Esophagus mucosa (tissue), 1 donor: ENCODE data around the gene PPT2. TPM values are rescaled to one million over a fixed set of nuclear protein-coding genes. Genes with fewer than 3 reads are reported as not detected.
A peak's percentile ranks its signal among the peaks of the same experiment; 100 is the strongest.
"Not testable (repeated sequence)": the region's sequence is repeated elsewhere in the genome, so short reads cannot be mapped to it uniquely, and the experiment has no call there.

ENCODE experiments used
- ATAC-seq: fragments of 200-7000 bp; cut with Tn5 transposase; one replicate; pipeline ENCODE4 v1.9.1; 2020
- total RNA-seq: library from RNA; stranded (reverse); gene quantifications from one replicate; pipeline ENCODE4 v1.2.4, GENCODE V29; 2023
- donor health status: DM: yes; HTN: yes; CAD: no.

PPT2 gene
- total RNA-seq, 1 donor from 2014 or later, result 18.1 TPM

GRCh38 chr6:32190911-32191677, 37.2 kb downstream of the PPT2 start:
- ATAC-seq, result no peak

GRCh38 chr6:32191696-32192607, 38.0 kb downstream of the PPT2 start:
- ATAC-seq, result no peak

GRCh38 chr6:32192608-32193039, 38.7 kb downstream of the PPT2 start, which contains the start of gene GPSM3:
Gene GPSM3 (minus strand): TSS chr6:32192643. CDS start chr6:32192513, 130 bp downstream.
- ATAC-seq, result no peak

- ATAC-seq, result not testable (repeated sequence)
Observed at GRCh38 chr6:32193096-32193495, 39.2 kb downstream of the PPT2 start.

DNA sequence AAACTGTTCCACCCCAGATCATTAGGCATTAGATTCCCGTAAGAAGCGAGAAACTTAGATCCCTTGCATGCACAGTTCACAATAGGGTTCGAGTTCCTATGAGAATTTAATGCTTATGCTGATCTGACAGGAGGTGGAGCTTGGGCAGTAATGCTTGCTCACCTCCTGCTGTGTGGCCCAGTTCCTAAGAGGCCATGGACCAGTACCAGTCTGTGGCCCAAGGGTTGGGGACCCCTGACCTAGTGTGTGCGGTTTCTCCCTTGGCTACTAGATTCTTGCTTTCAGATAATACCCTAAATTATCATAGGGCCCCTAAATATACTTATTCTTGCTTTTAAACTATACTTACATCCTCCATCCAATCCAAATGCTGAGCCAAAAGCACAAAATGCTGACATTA, 40.4 kb downstream of the PPT2 start:
- ATAC-seq, result no peak

DNA sequence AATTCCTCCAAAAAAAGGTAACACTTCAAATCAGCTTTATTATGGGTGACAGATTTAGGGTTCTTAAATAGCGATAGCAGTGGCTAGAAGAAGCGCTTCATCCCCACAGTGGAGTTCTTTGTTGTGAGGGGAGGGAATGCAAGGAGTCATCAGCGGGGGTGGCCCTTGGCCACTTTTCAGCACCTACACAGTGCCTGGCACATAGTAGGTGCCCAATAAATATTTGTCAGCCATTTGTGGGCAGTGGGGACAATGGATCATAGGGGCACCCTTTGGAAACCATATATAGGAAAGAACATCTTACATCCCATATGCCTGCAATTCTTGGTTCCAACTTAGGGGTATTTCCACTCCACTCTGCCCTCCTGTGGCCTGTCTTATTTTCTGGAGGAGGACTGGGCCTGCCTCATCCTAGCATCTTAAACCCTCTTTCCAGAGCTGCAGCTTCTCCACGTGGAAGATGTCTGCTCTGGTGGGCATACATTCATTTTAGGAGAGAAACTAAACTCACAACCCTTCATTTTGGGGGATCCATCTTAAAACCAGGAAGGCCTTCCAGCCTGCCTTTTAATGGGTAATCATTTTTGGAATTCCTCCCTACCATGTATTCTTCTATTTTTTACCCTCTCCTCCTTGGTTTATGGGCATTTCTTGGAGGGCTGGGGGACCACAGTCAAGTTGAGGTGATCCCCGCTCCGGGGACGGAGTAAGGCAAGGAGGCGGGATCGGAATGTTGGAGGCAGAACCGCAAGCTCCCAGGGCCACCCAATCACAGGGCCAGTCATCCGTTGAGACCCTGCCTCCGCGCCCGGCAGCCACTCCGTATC, 41.1 kb downstream of the PPT2 start:
- peak; percentile 8 for ATAC-seq

DNA sequence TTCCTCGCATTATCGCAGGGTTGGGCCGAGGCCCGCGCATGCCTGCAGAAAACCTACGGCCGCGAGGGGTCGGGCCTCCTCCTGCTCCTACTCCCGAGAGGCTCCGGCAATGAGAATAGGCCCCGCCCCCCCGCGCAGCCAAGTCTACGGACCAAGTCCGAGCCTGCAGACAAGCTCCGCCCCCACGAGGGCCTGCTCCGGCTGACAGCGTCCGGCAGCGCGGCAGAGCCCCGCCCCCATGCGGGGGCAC, 41.6 kb downstream of the PPT2 start:
- peak; percentile 94 for ATAC-seq

- peak; percentile 16 for ATAC-seq
Observed at GRCh38 chr6:32195902-32196681, 42.2 kb downstream of the PPT2 start.

- no peak for ATAC-seq
Observed at GRCh38 chr6:32196682-32197616, 43.0 kb downstream of the PPT2 start.

DNA sequence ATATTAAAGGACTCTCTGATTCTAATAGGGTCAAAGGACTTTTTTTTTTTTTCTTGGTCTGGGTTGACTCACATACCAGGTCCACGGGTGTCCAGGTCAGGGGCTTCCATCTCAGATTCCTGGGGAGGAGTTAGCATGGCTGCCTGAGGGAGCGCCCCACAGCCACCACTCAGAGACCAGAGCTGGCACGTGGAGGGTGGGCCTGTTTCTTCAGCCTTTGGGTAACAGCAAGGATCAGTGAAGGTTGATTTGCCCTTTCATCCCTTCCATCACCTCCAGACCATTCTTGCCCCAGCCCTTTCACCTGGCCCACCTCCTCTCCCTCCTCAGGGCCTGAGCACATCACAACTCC, 44.4 kb downstream of the PPT2 start:
- ATAC-seq, result no peak

GRCh38 chr6:32198866-32199265, 44.9 kb downstream of the PPT2 start:
- no peak for ATAC-seq

DNA sequence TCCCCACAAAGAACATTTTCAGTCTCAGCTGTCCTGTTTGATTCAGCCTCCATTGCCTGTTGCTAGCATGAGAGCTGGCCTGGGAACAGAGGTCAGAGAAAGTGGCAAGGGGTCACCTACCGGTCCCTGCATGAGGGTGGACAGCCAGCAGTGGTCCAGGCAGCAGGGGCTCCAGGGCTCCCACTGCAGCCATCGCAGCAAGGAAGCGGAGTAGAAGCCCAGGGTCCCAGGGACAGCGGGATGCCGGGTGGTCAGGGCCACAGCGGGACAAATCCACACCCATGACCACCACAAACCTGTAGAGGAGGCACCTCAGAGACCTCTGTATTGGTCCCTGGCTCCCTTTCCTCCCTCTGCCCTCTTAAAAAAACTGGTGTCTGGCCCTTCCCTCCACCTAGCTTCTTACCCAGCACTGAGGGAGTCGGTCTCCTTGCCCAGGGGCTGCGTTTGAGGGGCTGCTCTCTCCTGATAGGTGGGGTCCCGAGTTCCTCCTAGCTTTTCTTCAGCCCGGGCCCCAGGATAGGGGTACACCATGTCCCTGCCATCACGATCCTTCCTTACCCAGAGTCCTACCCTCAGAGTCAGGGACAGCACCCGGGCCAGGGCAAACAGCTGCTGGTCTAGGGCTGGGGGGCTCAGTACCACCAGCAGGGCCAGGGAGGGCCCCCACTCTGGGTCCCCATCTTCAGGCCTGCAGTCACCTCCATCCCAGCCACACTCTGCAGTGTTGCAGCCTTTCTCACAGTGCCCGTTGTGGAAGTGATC, 47.0 kb downstream of the PPT2 start:
- no peak for ATAC-seq

DNA sequence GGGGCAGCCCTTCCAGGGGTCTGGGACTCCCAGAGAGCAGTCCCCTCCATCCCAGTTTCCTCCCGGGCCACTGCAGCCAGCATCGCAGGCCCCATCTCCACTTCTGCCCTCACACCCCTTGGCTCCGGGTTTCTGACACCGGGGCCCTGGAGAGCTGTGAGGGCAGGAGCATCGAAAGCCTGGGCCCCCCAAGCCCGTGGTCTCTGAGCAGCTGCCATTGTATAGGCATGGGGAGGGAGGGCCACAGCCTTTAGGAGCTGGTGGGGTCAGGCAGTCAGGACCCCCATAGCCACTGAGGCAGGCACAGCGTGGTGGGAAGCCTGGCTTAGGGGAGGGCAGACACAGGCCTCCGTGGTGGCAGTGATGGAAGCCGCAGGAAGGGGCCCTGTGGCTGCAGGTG, 48.2 kb downstream of the PPT2 start:
- no peak for ATAC-seq

DNA sequence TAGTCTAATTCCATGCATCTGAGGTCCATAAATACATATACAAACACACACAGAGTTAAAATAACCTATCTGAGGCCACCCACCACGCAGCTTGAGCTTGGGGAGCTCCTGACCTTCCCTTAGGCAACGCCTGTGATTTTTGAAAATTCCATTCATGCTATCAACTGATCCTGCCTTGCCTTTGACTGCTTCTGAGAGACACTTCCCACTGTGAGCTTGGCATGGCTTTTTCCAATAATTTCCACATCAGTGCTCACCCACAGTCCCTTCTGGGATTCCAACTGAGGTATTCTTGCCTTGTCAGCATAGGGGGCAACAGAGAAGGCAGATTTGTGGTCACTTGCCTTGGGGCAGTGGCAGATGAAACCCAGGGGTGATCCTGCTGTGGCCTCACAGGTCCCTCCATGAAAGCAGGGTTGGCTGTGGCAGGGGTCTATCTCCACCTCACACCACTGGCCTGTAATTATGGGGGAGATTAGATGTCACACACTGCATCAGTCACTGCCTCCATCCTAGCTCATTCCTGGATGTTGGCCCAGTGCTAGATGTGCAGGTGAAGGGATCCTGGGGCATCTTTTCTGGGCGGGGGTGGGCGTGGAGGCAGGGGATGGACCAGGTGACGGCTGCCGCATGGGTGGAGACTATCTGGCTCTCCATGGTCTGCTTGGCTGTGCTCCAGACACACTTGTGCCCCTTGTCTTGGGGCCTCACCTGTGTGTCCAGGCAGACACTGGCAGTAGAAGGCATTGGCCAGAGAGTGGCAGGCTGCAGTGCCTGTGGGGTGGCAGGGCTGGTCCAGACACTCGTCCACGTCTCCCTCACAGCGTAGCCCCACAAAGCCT, 49.7 kb downstream of the PPT2 start:
- no peak for ATAC-seq

GRCh38 chr6:32204268-32204715, 50.4 kb downstream of the PPT2 start:
- peak; percentile 9 for ATAC-seq

- no peak for ATAC-seq
Observed at GRCh38 chr6:32208996-32209395, 55.1 kb downstream of the PPT2 start.

GRCh38 chr6:32210191-32210601, 56.3 kb downstream of the PPT2 start:
- ATAC-seq, result no peak

DNA sequence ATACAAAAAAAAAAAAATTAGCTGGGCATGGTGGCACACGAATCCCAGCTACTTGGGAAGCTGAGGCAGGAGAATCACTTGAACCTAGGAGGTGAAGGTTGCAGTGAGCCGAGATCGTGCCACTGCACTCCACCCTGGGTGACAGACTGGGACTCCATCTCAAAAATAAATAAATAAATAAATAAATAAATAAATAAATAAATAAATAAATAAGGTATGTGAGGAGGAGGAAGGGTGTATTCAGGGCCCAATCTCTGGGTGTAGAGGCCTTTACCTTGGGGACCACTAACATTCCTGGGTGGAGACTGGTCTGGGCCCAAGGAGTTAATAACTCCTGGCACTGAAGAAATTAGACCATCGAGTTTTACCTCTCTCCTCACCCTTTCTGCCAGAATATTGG, 57.5 kb downstream of the PPT2 start:
- ATAC-seq, result not testable (repeated sequence)

DNA sequence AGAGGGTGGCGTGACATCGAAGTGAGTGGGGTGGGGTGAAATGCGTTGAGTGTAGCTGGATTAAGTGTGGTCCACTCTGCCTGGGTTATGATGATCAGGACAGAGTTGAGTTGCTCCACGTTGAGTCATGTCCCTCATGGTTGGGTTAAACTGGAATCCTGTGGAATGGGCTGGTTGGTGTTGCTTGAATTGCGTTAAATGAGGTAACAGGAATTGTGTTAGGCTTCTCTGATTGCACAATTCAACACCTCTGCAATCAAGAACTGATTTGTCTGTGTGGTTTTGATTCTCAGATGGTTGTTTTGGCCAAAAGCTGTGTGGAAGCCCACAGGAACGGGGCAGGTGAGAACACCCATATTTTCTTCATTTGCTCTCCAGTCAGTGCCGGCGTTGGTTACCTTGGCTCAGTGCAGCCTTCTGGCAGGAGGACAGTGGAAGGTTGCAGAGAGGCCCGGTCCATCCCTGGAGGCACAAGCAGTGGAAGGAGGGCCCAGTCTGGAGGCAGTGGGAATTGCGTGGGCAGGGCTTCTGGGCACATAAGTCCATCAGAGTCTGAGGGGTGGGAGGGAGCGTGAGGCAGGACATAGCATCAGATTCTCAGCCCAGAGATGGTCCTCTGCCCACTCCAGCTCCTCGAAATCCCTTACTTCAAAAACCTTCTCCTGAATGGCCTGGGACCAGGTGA, 58.3 kb downstream of the PPT2 start:
- ATAC-seq, result peak; percentile 43
